ENCODE results near the gene RBM44. TPM values are rescaled to one million over a fixed set of nuclear protein-coding genes. Genes with fewer than 3 reads are reported as not detected.

The RBM44 gene
- total RNA-seq, 2 experiments from 2014 or later: 2.8 to 2.9 TPM

DNA sequence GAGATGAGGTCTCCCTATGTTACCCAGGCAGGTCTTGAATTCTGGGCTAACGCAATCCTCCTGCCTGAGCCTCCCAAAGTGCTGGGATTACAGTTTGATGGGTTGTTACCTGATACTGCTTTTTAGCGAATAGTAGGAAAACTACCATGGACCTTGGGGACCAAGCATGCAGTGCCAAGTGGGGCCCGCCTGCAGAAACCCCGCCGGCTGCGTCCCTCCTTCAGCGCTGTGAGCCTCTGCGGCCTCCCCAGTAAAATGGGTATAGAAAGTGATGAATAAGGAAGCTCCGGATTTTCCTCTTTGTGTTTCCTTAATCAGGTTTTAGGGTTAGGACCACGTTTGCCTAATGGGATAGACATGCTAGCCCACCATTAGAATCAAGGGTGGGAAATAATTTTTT, 91.2 kb downstream of the RBM44 start:
- no peaks in the 10 kb centered on the region for H3K9me3 ChIP-seq (ENCODE audit: control insufficient read depth in 1 of 2, insufficient read depth in 1 of 2, low read length in 2 of 2)
- ChIA-PET POLR2A (no interaction called here), CTCF (no interaction called here)
- Mint-ChIP-seq H3K27me3 (no peaks in the 10 kb centered on the region), H3K4me1 (ENCODE audit: low read depth) (peaks cover 5% of the 10 kb centered on the region), H3K9me3 (no peaks in the 10 kb centered on the region), H3K4me3 (no peak overlapping the region), H3K27ac (no peak overlapping the region), H3K36me3 (ENCODE audit: low read depth) (no peaks in the 10 kb centered on the region)
- ATAC-seq (ENCODE audit: poor library complexity) (no peak), DNase-seq (no peak)
- H3K36me3 ChIP-seq (ENCODE audit: insufficient read depth, low read length): no peaks in the 10 kb centered on the region
- intact Hi-C loops (cut with DNase I, micrococcal nuclease): no loop called here
- H3K27me3 ChIP-seq (ENCODE audit: control insufficient read depth in 1 of 2, insufficient read depth in 2 of 2, low read length in 2 of 2): no peaks in the 10 kb centered on the region
- TF ChIP-seq, protein P1, sequence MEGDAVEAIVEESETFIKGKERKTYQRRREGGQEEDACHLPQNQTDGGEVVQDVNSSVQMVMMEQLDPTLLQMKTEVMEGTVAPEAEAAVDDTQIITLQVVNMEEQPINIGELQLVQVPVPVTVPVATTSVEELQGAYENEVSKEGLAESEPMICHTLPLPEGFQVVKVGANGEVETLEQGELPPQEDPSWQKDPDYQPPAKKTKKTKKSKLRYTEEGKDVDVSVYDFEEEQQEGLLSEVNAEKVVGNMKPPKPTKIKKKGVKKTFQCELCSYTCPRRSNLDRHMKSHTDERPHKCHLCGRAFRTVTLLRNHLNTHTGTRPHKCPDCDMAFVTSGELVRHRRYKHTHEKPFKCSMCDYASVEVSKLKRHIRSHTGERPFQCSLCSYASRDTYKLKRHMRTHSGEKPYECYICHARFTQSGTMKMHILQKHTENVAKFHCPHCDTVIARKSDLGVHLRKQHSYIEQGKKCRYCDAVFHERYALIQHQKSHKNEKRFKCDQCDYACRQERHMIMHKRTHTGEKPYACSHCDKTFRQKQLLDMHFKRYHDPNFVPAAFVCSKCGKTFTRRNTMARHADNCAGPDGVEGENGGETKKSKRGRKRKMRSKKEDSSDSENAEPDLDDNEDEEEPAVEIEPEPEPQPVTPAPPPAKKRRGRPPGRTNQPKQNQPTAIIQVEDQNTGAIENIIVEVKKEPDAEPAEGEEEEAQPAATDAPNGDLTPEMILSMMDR (IDR thresholded peaks at IDR 0.05): no peak
- no peak overlapping the region for H3K27ac ChIP-seq (ENCODE audit: low read depth in 1 of 2, low read length in 2 of 2)
- no peak overlapping the region for H3K4me3 ChIP-seq (ENCODE audit: low read length)
- H3K4me1 ChIP-seq (ENCODE audit: insufficient read depth, low read length): peaks cover 7% of the 10 kb centered on the region

Other genes with a start within 250 kb of the RBM44 start
- not detected for gene PRLH, start 232.2 kb upstream of the RBM44 start, total RNA-seq
- gene RAB17, start 208.0 kb upstream of the RBM44 start, total RNA-seq: not detected
- gene LRRFIP1, start 171.2 kb upstream of the RBM44 start, total RNA-seq: 100 to 1,000 TPM; 157 to 161 TPM
- gene RAMP1, start 60.8 kb downstream of the RBM44 start, total RNA-seq: not detected
- gene UBE2F, start 168.2 kb downstream of the RBM44 start, total RNA-seq: 10 to 100 TPM; 23.2 to 27.4 TPM